A204.1 (cell line): ENCODE measurements around the gene CLGN.
"Not testable (repeated sequence)": the region's sequence is repeated elsewhere in the genome, so short reads cannot be mapped to it uniquely, and the experiment has no call there.

Experiments used
- FAIRE-seq: peaks from 2 replicates; lab custom pipeline; 2012; peaks lifted over from hg19 to GRCh38; lab: Jason Lieb, UNC

CLGN gene

GRCh38 chr4:140427106-140427918 lies at the start of gene CLGN:
CLGN (minus strand) TSS chr4:140427648; CDS start chr4:140413078, 14,570 bp downstream.
- no peak for FAIRE-seq

- no peak for FAIRE-seq
Observed at GRCh38 chr4:140472156-140472555, 44.7 kb upstream of the CLGN start.

- no peak for FAIRE-seq
Observed at GRCh38 chr4:140469791-140470733, 42.6 kb upstream of the CLGN start.

- no peak for FAIRE-seq
Observed at GRCh38 chr4:140466146-140466545, 38.7 kb upstream of the CLGN start.

- no peak for FAIRE-seq
Observed at GRCh38 chr4:140463614-140464013, 36.2 kb upstream of the CLGN start.

- FAIRE-seq: no peak
Observed at GRCh38 chr4:140463182-140463581, 35.7 kb upstream of the CLGN start.

GRCh38 chr4:140450352-140450751 lies 22.9 kb upstream of the CLGN start:
- FAIRE-seq: no peak

GRCh38 chr4:140448830-140449229 lies 21.4 kb upstream of the CLGN start:
- no peak for FAIRE-seq

GRCh38 chr4:140448162-140448561 lies 20.7 kb upstream of the CLGN start:
- FAIRE-seq: no peak

- not testable (repeated sequence) for FAIRE-seq
Observed at GRCh38 chr4:140444347-140444746, 16.9 kb upstream of the CLGN start.

GRCh38 chr4:140439644-140440142 lies 12.2 kb upstream of the CLGN start:
- no peak for FAIRE-seq

GRCh38 chr4:140427919-140428471 lies 547 bp upstream of the CLGN start:
- FAIRE-seq: peak; percentile 30

- no peak for FAIRE-seq
Observed at GRCh38 chr4:140426610-140427105, 790 bp downstream of the CLGN start.

- no peak for FAIRE-seq
Observed at GRCh38 chr4:140423106-140423505, 4.3 kb downstream of the CLGN start.

- not testable (repeated sequence) for FAIRE-seq
Observed at GRCh38 chr4:140413130-140413969, 14.1 kb downstream of the CLGN start.

GRCh38 chr4:140408974-140409373 lies 18.5 kb downstream of the CLGN start:
- no peak for FAIRE-seq

GRCh38 chr4:140406292-140406691 lies 21.2 kb downstream of the CLGN start:
- no peak for FAIRE-seq

GRCh38 chr4:140400111-140400510 lies 27.3 kb downstream of the CLGN start:
- FAIRE-seq: no peak

GRCh38 chr4:140395668-140396067 lies 31.8 kb downstream of the CLGN start:
- FAIRE-seq: no peak

GRCh38 chr4:140388015-140388414 lies 39.4 kb downstream of the CLGN start:
- no peak for FAIRE-seq

- no peak for FAIRE-seq
Observed at GRCh38 chr4:140382732-140383131, 44.7 kb downstream of the CLGN start.

- no peak for FAIRE-seq
Observed at GRCh38 chr4:140374130-140374477, 53.3 kb downstream of the CLGN start.
